ENCODE results near the gene TRAPPC12.

GRCh38 chr2:3466966-3467365, 87.5 kb downstream of the TRAPPC12 start:
- TF ChIP-seq EP300 (IDR thresholded peaks at IDR 0.05; ENCODE audit: low read depth) (no peak), CTCF (IDR thresholded peaks at IDR 0.05) (no peak), POLR2A (IDR thresholded peaks at IDR 0.05) (no peak), POLR2AphosphoS5 (IDR thresholded peaks at IDR 0.05) (no peak)

All from transverse colon (tissue), 4 donors.